ENCODE data around the gene CD180. TPM values are rescaled to one million over a fixed set of nuclear protein-coding genes. Genes with fewer than 3 reads are reported as not detected.

The CD180 gene
- polyA plus RNA-seq, 1 experiment, result not detected

DNA sequence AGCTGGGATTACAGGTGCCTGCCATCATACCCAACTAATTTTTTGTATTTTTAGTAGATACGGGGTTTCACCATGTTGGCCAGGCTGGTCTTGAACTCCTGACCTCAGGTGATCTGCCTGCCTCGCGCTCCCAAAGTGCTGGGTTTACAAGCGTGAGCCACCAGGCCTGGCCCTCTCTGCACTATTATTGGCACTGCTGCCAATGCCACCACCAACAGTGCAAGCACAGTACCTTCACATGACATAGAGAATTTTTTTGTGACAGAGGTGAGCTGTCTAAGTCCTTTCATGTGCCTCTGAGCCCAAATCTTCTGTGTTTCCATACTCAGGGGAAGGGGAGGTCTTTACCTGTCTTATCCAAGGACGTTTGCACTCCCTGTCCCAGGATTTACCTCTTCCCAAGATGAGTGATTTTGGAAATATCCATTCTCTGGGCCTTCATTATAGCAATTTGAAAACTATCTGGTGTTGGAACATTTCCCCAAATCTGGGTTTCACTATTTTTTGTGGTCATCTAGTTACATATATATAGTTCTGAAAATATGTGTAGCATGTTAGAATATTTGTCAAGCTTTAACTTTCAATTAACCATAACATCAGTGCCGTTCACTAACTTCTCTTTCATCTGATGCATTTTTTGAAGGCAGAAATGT lies 5.4 kb upstream of the CD180 start:
- DNase-seq (ENCODE audit: low read depth), result no peak
- Histone ChIP-seq H3K4me3 (ENCODE audit: low read depth, low read length) (no peak overlapping the region), H3K36me3 (ENCODE audit: control insufficient read depth, insufficient read depth, low read length) (no peaks in the 10 kb centered on the region), H3K27me3 (ENCODE audit: control insufficient read depth, insufficient read depth, low read length) (peaks cover under 1% of the 10 kb centered on the region; the same call in 1 of the 2 replicates)
- TF ChIP-seq, protein P1, sequence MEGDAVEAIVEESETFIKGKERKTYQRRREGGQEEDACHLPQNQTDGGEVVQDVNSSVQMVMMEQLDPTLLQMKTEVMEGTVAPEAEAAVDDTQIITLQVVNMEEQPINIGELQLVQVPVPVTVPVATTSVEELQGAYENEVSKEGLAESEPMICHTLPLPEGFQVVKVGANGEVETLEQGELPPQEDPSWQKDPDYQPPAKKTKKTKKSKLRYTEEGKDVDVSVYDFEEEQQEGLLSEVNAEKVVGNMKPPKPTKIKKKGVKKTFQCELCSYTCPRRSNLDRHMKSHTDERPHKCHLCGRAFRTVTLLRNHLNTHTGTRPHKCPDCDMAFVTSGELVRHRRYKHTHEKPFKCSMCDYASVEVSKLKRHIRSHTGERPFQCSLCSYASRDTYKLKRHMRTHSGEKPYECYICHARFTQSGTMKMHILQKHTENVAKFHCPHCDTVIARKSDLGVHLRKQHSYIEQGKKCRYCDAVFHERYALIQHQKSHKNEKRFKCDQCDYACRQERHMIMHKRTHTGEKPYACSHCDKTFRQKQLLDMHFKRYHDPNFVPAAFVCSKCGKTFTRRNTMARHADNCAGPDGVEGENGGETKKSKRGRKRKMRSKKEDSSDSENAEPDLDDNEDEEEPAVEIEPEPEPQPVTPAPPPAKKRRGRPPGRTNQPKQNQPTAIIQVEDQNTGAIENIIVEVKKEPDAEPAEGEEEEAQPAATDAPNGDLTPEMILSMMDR (IDR thresholded peaks at IDR 0.05; ENCODE audit: insufficient read depth, low read depth, low read length), result no peak
- ChIA-PET POLR2A (no interaction called here), CTCF (interaction anchor here (1.6 kb wide), 1 partner anchor 896 kb away, joined by 3 read pairs; no protein-coding TSS in a partner anchor)

DNA sequence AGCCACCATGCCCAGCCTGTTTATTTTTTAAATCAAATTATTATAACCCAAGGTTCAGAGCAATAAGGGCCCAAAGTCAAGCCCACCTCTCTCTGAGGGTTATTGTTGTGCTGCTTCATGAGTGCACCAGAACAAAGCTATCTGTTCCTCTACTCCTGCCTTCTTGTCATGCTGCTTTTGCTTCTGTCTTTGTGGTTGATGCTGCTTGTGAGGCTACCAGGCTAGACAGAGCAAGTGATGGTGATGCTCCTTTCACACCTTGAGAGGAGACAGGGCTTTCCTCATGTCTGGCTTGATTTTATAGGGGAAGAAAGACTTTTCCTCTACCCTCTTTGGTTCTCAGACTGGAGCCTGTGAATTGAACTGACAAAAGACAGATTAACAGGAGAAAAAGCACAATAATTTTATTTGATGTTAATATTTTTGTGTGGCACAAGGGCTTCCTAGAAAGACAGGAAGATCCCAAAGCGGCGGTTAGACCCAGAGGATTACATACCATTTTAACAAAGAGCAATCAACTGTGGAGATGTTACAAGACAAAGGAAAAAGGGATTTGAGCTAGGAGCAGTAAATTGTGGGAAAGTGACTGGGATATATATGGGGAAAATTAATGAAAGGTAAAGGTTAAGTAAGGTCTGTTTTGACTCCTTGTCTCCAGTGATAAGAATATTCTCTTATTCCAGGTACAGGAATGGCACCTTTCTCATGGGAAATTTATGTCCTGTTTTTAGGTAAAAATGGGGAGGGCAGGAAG lies 4.4 kb upstream of the CD180 start:
- Histone ChIP-seq H3K27me3 (ENCODE audit: control insufficient read depth, insufficient read depth, low read length) (peaks cover 2% of the 10 kb centered on the region; the same call in 1 of the 2 replicates), H3K4me3 (ENCODE audit: low read depth, low read length) (no peak overlapping the region), H3K36me3 (ENCODE audit: control insufficient read depth, insufficient read depth, low read length) (no peaks in the 10 kb centered on the region)
- ChIA-PET POLR2A (no interaction called here), CTCF (interaction anchor here (1.1 kb wide), 1 partner anchor 12 kb away, joined by 3 read pairs; no protein-coding TSS in a partner anchor)
- DNase-seq (ENCODE audit: low read depth), result no peak
- TF ChIP-seq, protein P1 (IDR thresholded peaks at IDR 0.05; ENCODE audit: insufficient read depth, low read depth, low read length), result no peak

GRCh38 chr5:67199859-67200258 lies 3.3 kb upstream of the CD180 start:
- DNase-seq (ENCODE audit: low read depth), result no peak
- H3K36me3 ChIP-seq (ENCODE audit: control insufficient read depth, insufficient read depth, low read length), result no peaks in the 10 kb centered on the region
- 0 out of 2 replicates have a peak, but pooled peaks cover 2% of the 10 kb centered on the region for H3K27me3 ChIP-seq (ENCODE audit: control insufficient read depth, insufficient read depth, low read length)
- POLR2A ChIA-PET, result interaction anchor here (0.6 kb wide), 1 partner anchor 101 kb away, joined by 3 read pairs; no protein-coding TSS in a partner anchor
- CTCF ChIA-PET, result interaction anchor here (1.1 kb wide), 1 partner anchor 11 kb away, joined by 3 read pairs; no protein-coding TSS in a partner anchor
- TF ChIP-seq, protein P1 (IDR thresholded peaks at IDR 0.05; ENCODE audit: insufficient read depth, low read depth, low read length), result no peak
- H3K4me3 ChIP-seq (ENCODE audit: low read depth, low read length), result no peak overlapping the region

GRCh38 chr5:67198917-67199316 lies 2.3 kb upstream of the CD180 start:
- TF ChIP-seq, protein P1 (IDR thresholded peaks at IDR 0.05; ENCODE audit: insufficient read depth, low read depth, low read length), result no peak
- no peak for DNase-seq (ENCODE audit: low read depth)
- POLR2A ChIA-PET, result interaction anchor here (0.6 kb wide), 1 partner anchor 102 kb away, joined by 3 read pairs; no protein-coding TSS in a partner anchor
- CTCF ChIA-PET, result no interaction called here
- H3K27me3 ChIP-seq (ENCODE audit: control insufficient read depth, insufficient read depth, low read length), result 0 out of 2 replicates have a peak, but pooled peaks cover 2% of the 10 kb centered on the region
- no peak overlapping the region for H3K4me3 ChIP-seq (ENCODE audit: low read depth, low read length)
- no peaks in the 10 kb centered on the region for H3K36me3 ChIP-seq (ENCODE audit: control insufficient read depth, insufficient read depth, low read length)

DNA sequence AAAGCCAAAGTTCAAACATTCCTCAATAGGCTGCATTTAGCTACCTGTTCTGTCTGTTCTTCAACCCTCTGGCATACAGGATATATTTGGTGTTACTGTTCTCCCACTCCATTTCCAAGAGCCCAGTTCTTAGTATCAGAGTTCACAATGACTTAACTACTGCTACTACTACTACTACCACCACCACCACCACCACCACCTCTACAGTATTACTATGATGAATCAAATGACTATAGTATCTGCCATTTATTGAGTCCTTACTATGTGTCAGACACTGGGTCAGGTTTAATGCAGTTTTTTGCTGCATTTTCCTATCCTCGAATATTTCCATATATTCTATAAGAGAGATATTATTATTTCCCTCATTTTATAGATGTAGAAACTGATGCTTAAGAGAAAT lies 937 bp upstream of the CD180 start:
- Histone ChIP-seq H3K4me3 (ENCODE audit: low read depth, low read length) (no peak overlapping the region), H3K27me3 (ENCODE audit: control insufficient read depth, insufficient read depth, low read length) (0 out of 2 replicates have a peak, but pooled peaks cover 2% of the 10 kb centered on the region), H3K36me3 (ENCODE audit: control insufficient read depth, insufficient read depth, low read length) (no peaks in the 10 kb centered on the region)
- ChIA-PET CTCF (no interaction called here), POLR2A (no interaction called here)
- no peak for DNase-seq (ENCODE audit: low read depth)
- TF ChIP-seq, protein P1 (IDR thresholded peaks at IDR 0.05; ENCODE audit: insufficient read depth, low read depth, low read length), result no peak

All from BJ (cell line).